ENCODE results near the gene IRAK2. TPM values are rescaled to one million over a fixed set of nuclear protein-coding genes. Genes with fewer than 3 reads are reported as not detected.

IRAK2 gene
- total and polyA plus RNA-seq, 10 donors = 1.4 to 11.8 (median 7.9) TPM

DNA sequence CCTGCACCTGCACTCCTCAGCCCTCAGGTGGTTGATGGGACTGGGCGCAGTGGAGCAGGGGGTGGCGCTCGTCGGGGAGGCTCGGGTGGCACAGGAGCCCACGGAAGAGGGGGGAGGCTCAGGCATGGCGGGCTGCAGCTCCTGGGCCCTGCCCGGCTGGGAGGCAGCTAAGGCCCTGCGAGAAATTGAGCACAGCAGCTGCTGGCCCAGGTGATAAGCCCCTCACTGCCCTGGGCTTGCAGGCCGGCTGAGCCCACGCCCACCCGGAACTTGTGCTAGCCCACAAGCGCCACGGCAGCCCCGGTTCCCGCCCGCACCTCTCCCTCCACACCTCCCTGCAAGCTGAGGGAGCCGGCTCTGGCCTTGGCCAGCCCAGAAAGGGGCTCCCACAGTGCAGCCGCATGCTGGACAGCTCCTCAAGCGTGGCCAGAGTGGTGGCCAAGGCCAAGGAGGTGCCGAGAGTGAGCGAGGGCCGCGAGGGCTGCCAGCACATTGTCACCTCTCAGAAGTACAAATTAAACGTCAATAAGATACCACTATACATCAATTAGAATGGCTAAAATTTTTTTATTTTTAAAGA is 28.2 kb upstream of the IRAK2 start:
- WGBS, 5 donors = 90 to 94% (median 93%) methylated on average over 18 to 25 of the region's 25 CpGs
- Histone ChIP-seq H3K27me3 (replicated peaks in 1 of 7) (no peaks in the 10 kb centered on the region), H3K27ac (no peak overlapping the region), H3K9me3 (no peaks in the 10 kb centered on the region), H3K36me3 (no peaks in the 10 kb centered on the region), H3K4me1 (peaks cover 0 to 6% (median 5%) of the 10 kb centered on the region in 6 donors), H3K4me3 (no peak overlapping the region)
- intact Hi-C loops (cut with DNase I; ENCODE audit: low total_unique reads) = no loop called here
- no peak for DNase-seq
- no peak for TF ChIP-seq POLR2AphosphoS5 (IDR thresholded peaks at IDR 0.05)
- TF ChIP-seq, protein P1, sequence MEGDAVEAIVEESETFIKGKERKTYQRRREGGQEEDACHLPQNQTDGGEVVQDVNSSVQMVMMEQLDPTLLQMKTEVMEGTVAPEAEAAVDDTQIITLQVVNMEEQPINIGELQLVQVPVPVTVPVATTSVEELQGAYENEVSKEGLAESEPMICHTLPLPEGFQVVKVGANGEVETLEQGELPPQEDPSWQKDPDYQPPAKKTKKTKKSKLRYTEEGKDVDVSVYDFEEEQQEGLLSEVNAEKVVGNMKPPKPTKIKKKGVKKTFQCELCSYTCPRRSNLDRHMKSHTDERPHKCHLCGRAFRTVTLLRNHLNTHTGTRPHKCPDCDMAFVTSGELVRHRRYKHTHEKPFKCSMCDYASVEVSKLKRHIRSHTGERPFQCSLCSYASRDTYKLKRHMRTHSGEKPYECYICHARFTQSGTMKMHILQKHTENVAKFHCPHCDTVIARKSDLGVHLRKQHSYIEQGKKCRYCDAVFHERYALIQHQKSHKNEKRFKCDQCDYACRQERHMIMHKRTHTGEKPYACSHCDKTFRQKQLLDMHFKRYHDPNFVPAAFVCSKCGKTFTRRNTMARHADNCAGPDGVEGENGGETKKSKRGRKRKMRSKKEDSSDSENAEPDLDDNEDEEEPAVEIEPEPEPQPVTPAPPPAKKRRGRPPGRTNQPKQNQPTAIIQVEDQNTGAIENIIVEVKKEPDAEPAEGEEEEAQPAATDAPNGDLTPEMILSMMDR (IDR thresholded peaks at IDR 0.05 in 8 of 11, conservative IDR thresholded peaks at IDR 0.05 in 3 of 11) = no peak
- TF ChIP-seq POLR2A (IDR thresholded peaks at IDR 0.05) = no peak

DNA sequence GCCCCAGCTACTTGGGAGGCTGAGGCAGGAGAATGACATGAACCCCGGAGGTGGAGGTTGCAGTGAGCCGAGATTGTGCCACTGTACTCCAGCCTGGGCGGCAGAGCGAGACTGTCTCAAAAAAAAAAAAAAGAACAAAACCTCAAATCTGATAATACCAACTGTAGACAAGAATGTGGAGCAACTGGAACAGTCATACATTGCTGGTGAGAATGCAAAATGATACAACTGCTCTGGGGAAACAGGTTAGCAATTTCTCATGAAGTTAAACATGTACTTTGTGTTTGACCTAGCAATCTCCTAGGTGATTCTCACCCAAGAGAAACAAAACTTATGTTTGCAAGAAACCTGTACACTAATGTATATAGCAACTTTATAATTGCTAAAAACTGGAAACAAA is 27.5 kb upstream of the IRAK2 start:
- intact Hi-C loops (cut with DNase I; ENCODE audit: low total_unique reads) = no loop called here
- TF ChIP-seq POLR2A (IDR thresholded peaks at IDR 0.05) (no peak), POLR2AphosphoS5 (IDR thresholded peaks at IDR 0.05) (no peak)
- TF ChIP-seq, protein P1 (IDR thresholded peaks at IDR 0.05 in 8 of 11, conservative IDR thresholded peaks at IDR 0.05 in 3 of 11) = no peak
- no peak for DNase-seq

GRCh38 chr3:10140996-10141546 is 23.6 kb upstream of the IRAK2 start:
- Histone ChIP-seq H3K27ac (peak overlapping the region; percentile 85 to 99 (median 96)), H3K27me3 (replicated peaks in 1 of 7) (no peaks in the 10 kb centered on the region), H3K36me3 (peaks cover 0 to 16% (median 2%) of the 10 kb centered on the region in 6 donors), H3K4me1 (peaks cover 32 to 48% (median 43%) of the 10 kb centered on the region in 6 donors), H3K9me3 (no peaks in the 10 kb centered on the region), H3K4me3 (peak overlapping the region in 7 of 8 donors; percentile 74 to 96 (median 85))
- TF ChIP-seq, protein P1 (IDR thresholded peaks at IDR 0.05 in 8 of 11, conservative IDR thresholded peaks at IDR 0.05 in 3 of 11) = no peak
- TF ChIP-seq POLR2AphosphoS5 (IDR thresholded peaks at IDR 0.05) (no peak), POLR2A (IDR thresholded peaks at IDR 0.05) (no peak)
- WGBS, 5 donors = 84 to 91% (median 87%) methylated on average over 23 of the region's 23 CpGs
- no peak for DNase-seq
- intact Hi-C loops (cut with DNase I; ENCODE audit: low total_unique reads) = no loop called here

More for the DNA sequence above, 27.5 kb upstream of the IRAK2 start:
- Histone ChIP-seq H3K4me3 (no peak overlapping the region), H3K36me3 (no peaks in the 10 kb centered on the region), H3K9me3 (no peaks in the 10 kb centered on the region), H3K27ac (no peak overlapping the region), H3K27me3 (replicated peaks in 1 of 7) (no peaks in the 10 kb centered on the region), H3K4me1 (peaks cover 0 to 9% (median 6%) of the 10 kb centered on the region in 6 donors)
- 69 to 92% (median 83%) methylated on average over 4 of the region's 4 CpGs for WGBS, 5 donors
